A549 (cell line): ENCODE measurements around the gene CMTM4.

Source experiments
- SMC3 ChIP-seq: fragments of >200 bp; sonication (Bioruptor Twin); formaldehyde crosslinking; IDR thresholded peaks from 3 replicates; pipeline ENCODE4 v1.6.1; 2018; ENCODE audit warnings: inconsistent platforms
- ZSCAN20 ChIP-seq: fragments of 250-450 bp; sonication (Bioruptor Pico); IDR thresholded peaks from 2 replicates; pipeline ENCODE4 v1.8.0; 2022; ENCODE audit warnings: mild to moderate bottlenecking, moderate library complexity

DNA sequence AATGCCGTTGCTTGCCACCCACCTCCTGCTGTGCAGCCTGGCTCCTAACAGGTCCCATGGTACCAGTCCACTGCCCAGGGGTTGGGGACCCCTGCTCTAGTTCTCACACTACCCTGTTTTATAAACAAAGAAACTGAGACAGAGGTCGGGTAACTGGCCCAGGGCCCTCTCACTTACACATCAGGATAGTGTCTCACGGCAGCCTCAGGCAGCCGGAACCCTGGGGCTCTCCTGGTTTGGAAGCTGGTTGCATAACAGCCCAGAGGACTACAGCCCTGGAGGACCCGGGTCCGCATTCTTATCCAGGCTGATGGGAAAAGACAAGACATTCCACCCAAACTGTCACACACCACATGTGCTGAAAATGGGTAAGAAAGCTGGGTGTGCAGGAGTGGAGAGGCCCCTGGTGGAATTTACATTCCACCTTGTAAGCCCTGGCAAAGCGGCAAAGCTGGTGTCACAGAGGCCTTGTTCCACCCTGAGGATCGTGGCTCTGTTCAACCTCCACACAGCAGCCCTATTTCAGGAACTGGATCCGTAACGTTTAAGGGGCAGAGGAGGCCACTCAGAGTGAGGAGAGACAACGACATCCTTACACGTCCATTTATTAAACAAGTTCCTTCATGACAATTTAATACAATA, 82.3 kb downstream of the CMTM4 start:
- TF ChIP-seq ZSCAN20 (CRISPR knock-in tag) (no peak), SMC3 (no peak)
